GM23248 (cell line): Measurements from ENCODE around the gene RNF20. TPM values are rescaled to one million over a fixed set of nuclear protein-coding genes. Genes with fewer than 3 reads are reported as not detected.

ENCODE experiments used
- DNase-seq: peaks from one replicate; pipeline ENCODE4 v3.0.0-alpha.2; 2015
- H2AFZ ChIP-seq: fragments of 200-600 bp; sonication (generic); 2 replicates; pipeline ENCODE4 v1.6.1; 2016; ENCODE audit warnings: antibody characterized with exemption
- H3F3A ChIP-seq: fragments of 200-600 bp; sonication (generic); 2 replicates; pipeline ENCODE4 v1.6.1; 2016; ENCODE audit warnings: mild to moderate bottlenecking, antibody characterized with exemption, mixed run types; ENCODE audit not compliant: insufficient read depth
- H3K27ac ChIP-seq: fragments of 200-600 bp; sonication (generic); 2 replicates; pipeline ENCODE4 v1.5.1; 2016; ENCODE audit warnings: mild to moderate bottlenecking
- H3K27me3 ChIP-seq: fragments of 200-600 bp; sonication (generic); replicated peaks from 2 replicates; pipeline ENCODE4 v1.6.1; 2016; ENCODE audit warnings: mild to moderate bottlenecking; ENCODE audit not compliant: insufficient read depth
- H3K36me3 ChIP-seq: fragments of 200-600 bp; sonication (generic); 2 replicates; pipeline ENCODE4 v1.6.1; 2016; ENCODE audit warnings: low read depth, mild to moderate bottlenecking
- H3K4me1 ChIP-seq: fragments of 200-600 bp; sonication (generic); 2 replicates; pipeline ENCODE4 v1.6.1; 2016; ENCODE audit warnings: mild to moderate bottlenecking; ENCODE audit not compliant: insufficient read depth
- H3K4me2 ChIP-seq: fragments of 200-600 bp; sonication (generic); one replicate; pipeline ENCODE4 v1.6.1; 2016; ENCODE audit warnings: mild to moderate bottlenecking; ENCODE audit not compliant: unreplicated experiment
- H3K4me3 ChIP-seq: fragments of 200-600 bp; sonication (generic); 2 replicates; pipeline ENCODE4 v1.5.1; 2016; ENCODE audit warnings: mild to moderate bottlenecking
- H3K79me2 ChIP-seq: fragments of 200-600 bp; sonication (generic); 2 replicates; pipeline ENCODE4 v1.6.1; 2016; ENCODE audit warnings: mild to moderate bottlenecking; ENCODE audit not compliant: insufficient read depth
- H3K9ac ChIP-seq: fragments of 200-600 bp; sonication (generic); 2 replicates; pipeline ENCODE4 v1.6.1; 2016; ENCODE audit warnings: mild to moderate bottlenecking
- H3K9me2 ChIP-seq: fragments of 200-600 bp; sonication (generic); 2 replicates; pipeline ENCODE4 v1.6.1; 2016; ENCODE audit warnings: mixed run types, mild to moderate bottlenecking, moderate library complexity; ENCODE audit not compliant: insufficient read depth
- H3K9me3 ChIP-seq: fragments of 200-600 bp; sonication (generic); one replicate; pipeline ENCODE4 v1.6.1; 2017; ENCODE audit warnings: low read depth
- H4K20me1 ChIP-seq: fragments of 200-600 bp; sonication (generic); 2 replicates; pipeline ENCODE4 v1.6.0; 2016; ENCODE audit not compliant: insufficient read depth
- EZH2 ChIP-seq: fragments of 200-600 bp; sonication (generic); IDR thresholded peaks from 2 replicates; pipeline ENCODE4 v1.6.1; 2018; ENCODE audit warnings: antibody characterized with exemption, mild to moderate bottlenecking; ENCODE audit not compliant: insufficient read depth, poor library complexity, severe bottlenecking
- EZH2phosphoT487 ChIP-seq: fragments of 200-600 bp; sonication (generic); IDR thresholded peaks from 2 replicates; pipeline ENCODE4 v1.6.1; 2018; ENCODE audit warnings: antibody characterized with exemption, moderate library complexity, mild to moderate bottlenecking, low read depth; ENCODE audit not compliant: insufficient read depth
- WGBS, 2 experiments: methylation state at CpG; one replicate each; pipeline ENCODE4 v1.1.6; 2015 to 2017; ENCODE audit warnings: low lambda C conversion rate in 2 of 2, low coverage in 1 of 2; ENCODE audit errors: missing lambda C conversion rate in 2 of 2; 5-methylcytosine and 5-hydroxymethylcytosine counted together
- in situ Hi-C: fragments of 300-500 bp; cut with MboI; formaldehyde crosslinking; loops from 2 replicates; pipeline ENCODE4 v1.15.0; 2020
- polyA plus RNA-seq: library from polyadenylated mRNA; unstranded; fragments of >200 nt; fragmentation: Nextera tagmentation; extraction: Ambion mirVana; gene quantifications from 2 replicates; pipeline ENCODE4 v1.2.1, GENCODE V29; 2016
- total RNA-seq: library from RNA; depleted of rRNA; stranded (reverse); fragments of >200 nt; shearing (Covaris generic); gene quantifications from 2 replicates; pipeline ENCODE4 v1.2.3, GENCODE V29; 2014

The RNF20 gene
- total and polyA plus RNA-seq, 2 experiments from 2014 or later = 26.3 to 34.3 TPM

GRCh38 chr9:101574731-101575333, 41.2 kb downstream of the RNF20 start:
- H4K20me1 ChIP-seq = no peaks in the 10 kb centered on the region
- DNase-seq = no peak
- H3K4me2 ChIP-seq = no peak overlapping the region
- no peaks in the 10 kb centered on the region for H3K4me1 ChIP-seq
- no peaks in the 10 kb centered on the region for H3K27me3 ChIP-seq
- H3K9me2 ChIP-seq = no peaks in the 10 kb centered on the region
- no peak overlapping the region for H2AFZ ChIP-seq
- H3K9me3 ChIP-seq = no peaks in the 10 kb centered on the region
- no peaks in the 10 kb centered on the region for H3F3A ChIP-seq
- in situ Hi-C loops = no loop called here
- H3K9ac ChIP-seq = no peak overlapping the region
- H3K36me3 ChIP-seq = no peaks in the 10 kb centered on the region
- H3K4me3 ChIP-seq = no peak overlapping the region
- H3K27ac ChIP-seq = no peak overlapping the region
- no peak for TF ChIP-seq EZH2
- no peaks in the 10 kb centered on the region for H3K79me2 ChIP-seq

GRCh38 chr9:101578378-101578777, 44.7 kb downstream of the RNF20 start:
- peaks cover 5% of the 10 kb centered on the region; the same call in 1 of the 2 replicates for H3K4me1 ChIP-seq
- no peak overlapping the region for H3K4me2 ChIP-seq
- TF ChIP-seq EZH2 (no peak), EZH2phosphoT487 (no peak)
- no peaks in the 10 kb centered on the region for H3K27me3 ChIP-seq
- H3K36me3 ChIP-seq = no peaks in the 10 kb centered on the region
- no peak overlapping the region for H3K9ac ChIP-seq
- H3F3A ChIP-seq = peaks cover 16% of the 10 kb centered on the region
- no peak overlapping the region for H3K27ac ChIP-seq
- no peaks in the 10 kb centered on the region for H3K9me2 ChIP-seq
- 64 to 82% methylated on average over 3 of the region's 3 CpGs for WGBS, 2 experiments
- in situ Hi-C loops = no loop called here
- no peaks in the 10 kb centered on the region for H3K9me3 ChIP-seq
- H2AFZ ChIP-seq = no peak overlapping the region
- no peak overlapping the region for H3K4me3 ChIP-seq
- no peaks in the 10 kb centered on the region for H4K20me1 ChIP-seq
- no peak for DNase-seq
- no peaks in the 10 kb centered on the region for H3K79me2 ChIP-seq

GRCh38 chr9:101579711-101580545, 46.3 kb downstream of the RNF20 start:
- no peaks in the 10 kb centered on the region for H3K27me3 ChIP-seq
- no peak for DNase-seq
- H3K4me2 ChIP-seq = no peak overlapping the region
- H4K20me1 ChIP-seq = no peaks in the 10 kb centered on the region
- no peaks in the 10 kb centered on the region for H3K9me3 ChIP-seq
- WGBS, 2 experiments = 67 to 74% methylated on average over 6 of the region's 6 CpGs
- no peak for TF ChIP-seq EZH2phosphoT487
- TF ChIP-seq EZH2 = no peak
- H2AFZ ChIP-seq = no peak overlapping the region
- H3F3A ChIP-seq = peaks cover 16% of the 10 kb centered on the region
- H3K27ac ChIP-seq = no peak overlapping the region
- no peak overlapping the region for H3K4me3 ChIP-seq
- in situ Hi-C loops = no loop called here
- no peaks in the 10 kb centered on the region for H3K79me2 ChIP-seq
- no peaks in the 10 kb centered on the region for H3K9me2 ChIP-seq
- H3K4me1 ChIP-seq = peaks cover 5% of the 10 kb centered on the region; the same call in 1 of the 2 replicates
- H3K9ac ChIP-seq = no peak overlapping the region
- H3K36me3 ChIP-seq = no peaks in the 10 kb centered on the region

- whole genome bisulfite sequencing, 2 experiments = 0 to 2% methylated on average over 1 of the region's 1 CpG
- Histone ChIP-seq H3K9me2 (no peaks in the 10 kb centered on the region), H2AFZ (no peak overlapping the region), H3K4me1 (peaks cover 5% of the 10 kb centered on the region; the same call in 1 of the 2 replicates), H3K9ac (no peak overlapping the region), H3F3A (peaks cover 16% of the 10 kb centered on the region), H3K9me3 (no peaks in the 10 kb centered on the region), H3K36me3 (no peaks in the 10 kb centered on the region), H3K79me2 (no peaks in the 10 kb centered on the region), H3K4me2 (no peak overlapping the region), H3K4me3 (no peak overlapping the region), H4K20me1 (no peaks in the 10 kb centered on the region), H3K27me3 (no peaks in the 10 kb centered on the region), H3K27ac (peak overlapping the region; percentile 23; the same call in 1 of the 2 replicates)
- no peak for TF ChIP-seq EZH2phosphoT487
- no peak for TF ChIP-seq EZH2
- in situ Hi-C loops = no loop called here
- peak; percentile 89 for DNase-seq
Measured at GRCh38 chr9:101582553-101582952, 48.9 kb downstream of the RNF20 start.
